Lung microvascular endothelial cell (primary cell): ENCODE measurements around the gene TPSB2. TPM values are rescaled to one million over a fixed set of nuclear protein-coding genes. Genes with fewer than 3 reads are reported as not detected.
"Not testable (repeated sequence)": the region's sequence is repeated elsewhere in the genome, so short reads cannot be mapped to it uniquely, and the experiment has no call there.

Experiments used
- DNase-seq, 2 donors: peaks; one replicate each; pipeline versions ENCODE4 v3.0.0 to v3.0.0-alpha.2; 2010; ENCODE audit warnings: low read depth in 2 of 2
- total RNA-seq: library from RNA; depleted of rRNA; stranded (reverse); fragments of >200 nt; gene quantifications from 2 replicates; pipeline ENCODE4 v1.2.1, GENCODE V29; 2014

TPSB2 gene
- total RNA-seq, 1 donor from 2014 or later: not detected

DNA sequence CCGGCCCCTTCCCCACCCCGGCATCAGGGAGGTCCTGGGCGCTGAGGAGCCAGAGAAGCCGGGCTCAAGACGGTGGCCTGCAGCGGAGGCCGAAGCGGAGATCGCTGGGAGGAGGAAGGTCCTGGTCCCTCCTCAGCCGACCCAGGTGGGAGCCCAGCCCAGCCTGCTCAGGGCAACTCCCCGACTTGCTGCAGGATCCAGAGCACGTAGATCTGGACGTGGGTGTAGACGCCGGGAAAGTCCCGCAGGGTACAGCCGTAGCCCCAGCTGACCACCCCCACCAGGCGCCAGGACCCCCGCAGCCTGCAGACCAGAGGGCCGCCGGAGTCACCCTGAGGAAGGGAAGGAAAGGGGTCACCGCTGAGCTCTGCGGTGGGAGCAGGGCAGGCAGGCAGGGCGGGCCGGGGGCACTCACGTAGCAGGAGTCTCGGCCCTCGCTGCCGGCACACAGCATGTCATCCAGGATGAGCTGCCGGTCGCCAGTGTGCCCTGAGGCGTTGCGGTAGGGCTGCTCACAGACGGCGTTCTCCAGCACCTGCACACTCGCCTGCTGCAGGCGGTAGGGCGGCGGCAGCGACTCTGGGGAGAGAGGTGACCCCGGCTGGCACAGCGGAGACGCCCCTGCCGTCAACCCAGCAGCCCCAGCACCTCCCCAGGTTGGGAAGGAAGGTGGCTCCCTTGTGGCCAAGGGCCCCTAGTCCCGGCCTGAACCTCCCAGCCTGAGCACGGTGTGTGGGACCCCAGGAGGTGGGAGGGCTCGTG, 31.3 kb upstream of the TPSB2 start:
- DNase-seq: no peak

DNA sequence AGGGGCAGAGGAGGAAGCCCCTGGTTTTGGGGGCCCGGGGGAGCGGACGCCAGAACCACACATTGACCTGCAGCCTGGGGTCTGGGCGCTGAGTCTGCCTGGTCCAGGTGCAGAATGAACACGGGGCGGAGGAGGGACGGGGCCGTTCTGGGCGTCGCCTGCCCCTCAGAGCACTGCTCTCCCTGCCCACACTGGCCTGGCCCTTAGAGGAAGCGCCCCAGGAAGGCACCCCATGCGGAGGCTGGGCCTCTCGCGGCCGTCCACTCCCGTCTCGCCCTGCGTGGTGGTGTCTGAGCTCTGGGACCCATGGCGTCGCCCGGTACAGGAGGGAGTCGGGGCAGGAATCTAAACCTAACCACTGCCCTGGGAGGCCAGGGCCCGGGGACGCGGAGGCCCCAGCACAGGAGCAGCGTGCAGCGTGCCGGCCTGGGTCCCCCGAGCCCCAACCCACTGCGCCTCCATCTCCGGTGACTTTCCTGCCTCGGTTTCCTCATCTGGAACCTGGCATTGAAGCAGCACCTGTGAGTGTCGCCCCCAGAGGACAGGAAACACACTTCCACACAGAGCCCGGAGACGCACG, 30.2 kb upstream of the TPSB2 start:
- DNase-seq: no peak

DNA sequence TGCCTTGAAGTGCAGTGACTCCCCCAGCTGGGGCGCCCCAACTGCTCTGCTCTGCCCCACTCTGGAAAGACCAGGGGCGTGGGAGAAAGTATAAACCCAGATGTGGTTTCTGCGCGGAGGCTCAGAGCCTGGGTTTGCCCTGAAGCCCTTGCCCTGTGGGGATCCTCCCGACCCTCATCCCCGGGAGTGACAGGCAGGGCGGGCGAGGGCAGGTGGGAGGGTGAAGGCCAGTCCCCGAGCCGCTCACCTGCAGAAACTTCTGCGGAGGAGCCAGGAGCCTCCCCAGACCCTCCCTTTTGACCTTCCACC, 29.7 kb upstream of the TPSB2 start:
- no peak for DNase-seq

DNA sequence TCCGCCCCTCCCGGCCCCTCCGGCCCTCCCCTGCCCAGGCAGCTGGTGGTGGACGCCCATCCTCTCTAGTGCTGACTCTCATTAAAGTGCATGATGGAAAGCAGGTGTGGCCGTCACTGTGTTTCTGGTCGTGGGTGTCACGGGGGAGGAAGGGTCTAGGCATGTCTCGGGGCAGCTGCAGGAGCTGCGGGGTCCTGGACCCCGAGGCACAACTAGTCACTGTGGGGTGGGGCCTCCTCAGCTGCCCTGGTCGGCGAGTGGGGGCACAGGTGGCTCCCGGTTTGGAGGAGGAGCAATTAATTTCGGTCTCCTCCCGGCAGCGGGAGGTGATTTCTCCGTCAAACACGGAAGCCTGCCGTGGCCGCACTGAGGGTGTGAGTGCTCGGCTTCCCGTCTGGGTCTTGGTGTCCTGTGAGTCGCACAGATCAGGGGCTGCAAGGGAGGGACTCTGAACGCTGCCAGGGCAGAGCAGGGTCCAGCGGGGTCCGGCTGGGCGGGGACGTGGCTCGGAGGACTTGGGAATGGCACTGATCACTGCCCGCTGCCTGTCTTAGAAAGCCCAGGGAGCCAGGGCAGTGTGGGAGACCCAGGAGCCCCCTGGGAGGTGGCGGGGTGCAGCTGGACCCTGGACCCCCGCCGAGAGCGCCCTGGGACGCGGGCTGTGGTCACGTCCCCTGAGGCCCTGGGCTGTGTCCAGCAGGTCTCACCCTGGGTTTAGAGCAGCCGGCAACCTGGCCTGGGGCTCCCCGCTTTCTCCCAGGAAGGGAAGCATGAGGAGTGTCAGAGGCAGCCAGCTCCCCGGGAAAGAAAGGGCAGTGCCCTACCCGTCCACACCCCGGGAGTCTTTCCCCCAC, 29.1 kb upstream of the TPSB2 start:
- no peak for DNase-seq

DNA sequence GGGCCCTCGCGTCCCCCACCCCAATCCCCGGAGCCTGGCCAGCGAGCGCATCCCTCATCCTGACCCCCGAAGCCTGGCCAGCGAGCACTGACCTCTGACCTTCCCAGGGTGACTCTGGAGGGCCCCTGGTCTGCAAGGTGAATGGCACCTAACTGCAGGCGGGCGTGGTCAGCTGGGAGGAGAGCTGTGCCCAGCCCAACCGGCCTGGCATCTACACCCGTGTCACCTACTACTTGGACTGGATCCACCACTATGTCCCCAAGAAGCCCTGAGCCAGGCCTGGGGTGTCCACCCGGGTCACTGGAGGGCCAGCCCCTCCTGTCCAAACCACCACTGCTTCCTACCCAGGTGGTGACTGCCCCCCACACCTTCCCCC, 28.2 kb upstream of the TPSB2 start:
- no peak for DNase-seq

DNA sequence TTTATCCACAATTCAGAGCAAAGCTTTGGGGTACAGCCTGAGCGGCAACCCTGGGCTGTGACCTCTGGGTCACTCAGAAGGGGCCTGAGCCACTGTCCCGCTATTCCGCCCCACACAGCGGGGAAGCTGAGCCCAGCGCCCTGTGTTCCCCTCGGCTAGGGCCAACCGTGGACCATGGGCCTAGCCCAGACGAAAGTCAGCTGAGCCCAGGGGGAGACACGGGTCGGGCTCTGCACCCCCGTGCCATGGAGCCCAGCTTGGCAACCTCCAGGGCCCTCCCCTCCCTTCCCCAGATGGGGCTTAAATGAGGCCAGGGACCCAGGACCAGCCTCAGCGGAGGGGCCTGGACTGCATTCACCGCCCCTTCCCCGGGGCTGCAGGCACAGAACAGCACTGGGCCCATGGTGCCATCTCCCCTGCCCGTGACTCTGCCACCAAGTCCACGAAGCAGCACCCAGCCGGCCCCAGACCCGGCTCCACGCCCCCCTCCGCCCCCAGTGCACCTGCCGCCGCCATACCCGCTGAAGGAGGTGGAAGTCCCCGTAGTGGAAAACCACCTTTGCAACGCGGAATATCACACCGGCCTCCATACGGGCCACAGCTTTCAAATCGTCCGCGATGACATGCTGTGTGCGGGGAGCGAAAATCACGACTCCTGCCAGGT, 27.7 kb upstream of the TPSB2 start:
- no peak for DNase-seq

DNA sequence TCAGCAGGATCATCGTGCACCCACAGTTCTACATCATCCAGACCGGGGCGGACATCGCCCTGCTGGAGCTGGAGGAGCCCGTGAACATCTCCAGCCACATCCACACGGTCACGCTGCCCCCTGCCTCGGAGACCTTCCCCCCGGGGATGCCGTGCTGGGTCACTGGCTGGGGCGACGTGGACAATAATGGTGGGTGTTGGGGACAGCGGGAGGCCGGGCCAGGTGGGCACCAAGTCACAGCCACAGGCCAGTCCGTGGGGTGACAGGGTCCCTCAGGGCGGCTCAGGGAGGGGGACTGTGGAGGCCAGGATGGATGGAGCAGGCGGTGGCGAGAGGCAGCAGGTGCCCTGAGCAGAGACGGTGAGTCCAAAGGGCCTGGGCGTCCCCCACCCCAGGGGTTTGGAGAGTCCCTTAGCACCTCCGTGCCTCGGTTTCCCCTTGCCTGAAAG, 26.9 kb upstream of the TPSB2 start:
- DNase-seq: no peak

DNA sequence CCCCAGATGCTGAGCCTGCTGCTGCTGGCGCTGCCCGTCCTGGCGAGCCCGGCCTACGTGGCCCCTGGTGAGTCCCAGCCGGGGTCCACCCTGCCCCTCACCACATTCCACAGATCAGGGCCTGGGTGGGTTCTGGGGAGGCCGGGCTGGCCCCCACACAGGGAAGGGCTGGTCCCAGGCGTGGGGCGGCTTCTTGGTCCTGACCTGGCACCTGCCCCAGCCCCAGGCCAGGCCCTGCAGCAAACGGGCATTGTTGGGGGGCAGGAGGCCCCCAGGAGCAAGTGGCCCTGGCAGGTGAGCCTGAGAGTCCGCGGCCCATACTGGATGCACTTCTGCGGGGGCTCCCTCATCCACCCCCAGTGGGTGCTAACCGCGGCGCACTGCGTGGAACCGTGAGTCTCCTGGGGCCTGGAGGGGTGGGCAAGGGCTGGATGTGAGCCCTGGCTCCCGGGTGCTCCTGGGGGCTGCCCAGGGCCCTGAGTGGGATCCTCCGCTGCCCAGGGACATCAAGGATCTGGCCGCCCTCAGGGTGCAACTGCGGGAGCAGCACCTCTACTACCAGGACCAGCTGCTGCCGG, 26.4 kb upstream of the TPSB2 start:
- not testable (repeated sequence) for DNase-seq

DNA sequence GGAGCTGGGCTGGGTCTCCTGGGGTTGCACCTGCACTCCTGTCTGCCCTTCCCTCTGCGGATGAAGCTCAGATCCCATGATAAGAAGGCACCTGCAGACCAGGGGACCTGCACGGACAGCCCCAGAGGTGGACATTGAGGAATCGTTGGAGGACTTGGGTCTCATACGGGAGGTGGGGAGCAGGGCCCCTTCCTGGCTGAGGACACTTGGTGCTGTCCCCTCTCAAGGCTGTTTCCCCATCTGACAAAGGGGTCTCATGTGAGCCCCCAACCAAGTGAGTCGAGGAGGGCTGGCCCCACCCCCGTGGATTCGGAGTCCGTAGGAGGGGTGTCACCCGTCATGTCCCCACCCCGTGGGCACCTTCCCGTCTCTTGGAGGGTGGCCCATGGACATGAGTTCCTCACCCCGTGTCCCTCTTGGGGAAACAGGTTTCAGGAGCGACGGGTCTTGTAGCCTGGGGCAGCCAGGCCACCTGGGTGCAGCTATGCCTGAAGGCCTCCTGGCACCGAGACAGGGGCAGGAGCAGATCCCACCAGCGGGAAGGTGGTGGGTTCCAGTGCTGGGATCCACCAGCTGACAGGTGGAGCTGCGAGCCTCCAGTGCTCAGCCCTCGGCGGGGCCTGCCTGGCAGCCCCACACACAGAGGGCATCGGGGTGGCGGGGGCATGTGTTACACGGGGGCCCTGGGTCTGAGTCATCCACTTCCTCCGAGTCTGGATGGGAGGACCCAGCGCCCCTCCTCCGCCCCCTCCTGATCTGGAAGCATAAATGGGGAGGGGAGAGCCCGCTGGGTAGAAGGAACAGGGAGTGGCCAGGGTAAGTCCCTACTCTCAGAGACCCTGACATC, 25.5 kb upstream of the TPSB2 start, which contains the start of gene TPSD1:
Gene TPSD1 (plus strand): TSS at position 794 of the 847 bp plus-strand sequence. CDS start 212 bp downstream, outside the sequence.
- not testable (repeated sequence) for DNase-seq

DNA sequence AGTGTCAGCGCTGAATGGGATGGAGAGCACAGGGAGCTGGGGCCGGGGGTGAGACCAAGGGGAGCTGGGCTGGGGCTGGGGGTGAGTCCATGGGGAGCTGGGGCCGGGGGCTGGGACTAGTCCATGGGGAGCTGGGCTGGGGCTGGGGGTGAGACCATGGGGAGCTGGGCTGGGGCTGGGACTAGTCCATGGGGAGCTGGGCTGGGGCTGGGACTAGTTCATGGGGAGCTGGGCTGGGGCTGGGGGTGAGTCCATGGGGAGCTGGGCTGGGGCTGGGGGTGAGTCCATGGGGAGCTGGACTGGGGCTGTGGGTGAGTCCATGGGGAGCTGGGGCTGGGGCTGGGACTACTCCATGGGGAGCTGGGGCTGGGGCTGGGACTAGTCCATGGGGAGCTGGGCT, 24.8 kb upstream of the TPSB2 start:
- not testable (repeated sequence) for DNase-seq

DNA sequence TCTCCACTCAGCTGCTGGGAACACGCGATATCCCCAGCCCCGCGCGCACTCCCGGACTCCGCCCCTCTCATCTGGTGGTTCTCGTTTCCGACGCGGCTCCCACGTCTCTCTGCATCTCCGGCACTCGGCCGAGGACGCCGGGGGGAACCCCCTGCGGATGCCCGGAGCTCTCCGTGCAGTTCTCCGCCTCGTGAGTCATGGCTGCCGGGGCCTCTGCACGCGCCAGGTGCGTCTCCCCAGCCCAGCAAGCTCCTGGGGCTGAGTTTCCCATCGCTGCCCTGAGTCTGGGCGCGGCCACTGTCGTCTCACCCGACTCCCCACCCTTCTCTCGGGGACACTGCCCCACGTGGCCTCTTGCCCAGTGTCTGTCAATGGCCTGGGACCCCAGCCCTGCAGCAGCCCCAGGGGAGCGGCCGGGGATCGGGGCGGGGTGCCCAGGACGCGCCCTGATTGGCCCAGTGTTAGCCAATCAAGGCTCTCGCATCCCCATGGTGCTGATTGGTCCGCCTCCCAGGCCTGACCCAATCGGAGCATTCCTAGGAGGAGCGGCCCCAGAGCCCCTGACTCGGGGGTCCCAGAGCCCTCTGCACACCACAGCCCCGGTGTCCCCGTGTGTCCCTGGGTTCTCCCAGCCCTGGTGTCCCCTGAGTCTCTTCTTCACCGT, 23.8 kb upstream of the TPSB2 start:
- not testable (repeated sequence) for DNase-seq

DNA sequence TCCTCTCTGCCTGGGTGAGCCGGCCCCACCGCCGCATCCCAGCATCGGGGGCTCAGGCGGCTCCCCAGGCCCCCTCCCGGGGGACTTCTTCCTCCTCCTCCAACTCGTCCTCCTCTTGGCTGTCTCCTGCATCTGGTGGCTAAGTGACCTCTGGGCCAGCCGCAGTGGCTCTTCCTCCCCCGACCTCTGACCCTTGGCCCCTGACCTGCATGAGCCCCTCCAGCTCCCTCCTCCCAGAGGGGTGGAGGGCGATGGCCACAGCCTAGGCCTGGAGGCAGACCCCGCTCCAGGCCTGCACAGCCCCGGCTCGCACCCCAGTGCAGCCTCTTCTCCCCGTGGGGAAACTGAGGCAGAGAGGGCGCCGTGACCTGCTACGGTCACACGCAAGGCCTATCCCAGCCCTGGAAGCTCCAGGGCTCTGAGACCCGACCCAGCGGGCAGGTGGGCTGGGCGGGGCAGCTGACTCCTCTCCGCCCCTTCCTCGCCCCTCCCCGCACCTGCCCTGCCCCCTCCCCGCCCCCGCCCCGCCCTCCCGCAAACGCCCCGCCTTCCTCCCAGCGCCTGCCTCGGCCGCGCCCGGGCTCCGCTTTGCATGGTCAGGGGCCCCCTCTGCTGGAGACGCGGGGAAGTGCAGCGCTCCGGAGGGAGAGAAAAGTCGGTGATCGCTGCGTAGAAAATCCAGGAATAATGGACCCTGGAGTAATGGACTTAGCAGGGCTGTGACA, 19.2 kb upstream of the TPSB2 start:
- DNase-seq: not testable (repeated sequence)

DNA sequence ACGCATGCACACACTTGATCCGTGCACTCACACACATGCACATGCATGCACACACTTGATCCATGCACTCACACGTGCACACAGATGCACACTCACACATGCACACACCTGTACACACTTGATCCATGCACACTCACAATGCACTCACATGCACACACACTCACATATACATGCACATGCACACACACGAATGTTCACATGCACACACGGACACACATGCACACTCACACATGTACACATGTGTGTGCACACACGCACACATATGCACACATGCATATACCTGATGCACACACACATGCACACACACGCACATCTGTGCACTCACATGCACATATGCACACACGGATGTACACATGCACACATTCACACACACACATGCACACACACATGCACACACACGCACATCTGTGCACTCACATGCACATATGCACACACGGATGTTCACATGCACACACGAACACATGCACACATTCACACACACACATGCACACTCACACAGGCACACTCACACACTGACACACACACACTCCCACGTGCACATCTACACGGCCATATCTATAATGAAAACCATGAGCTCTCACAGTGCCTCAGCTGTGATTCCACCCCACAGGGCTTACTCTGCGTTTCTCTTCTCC, 18.0 kb upstream of the TPSB2 start:
- not testable (repeated sequence) for DNase-seq

DNA sequence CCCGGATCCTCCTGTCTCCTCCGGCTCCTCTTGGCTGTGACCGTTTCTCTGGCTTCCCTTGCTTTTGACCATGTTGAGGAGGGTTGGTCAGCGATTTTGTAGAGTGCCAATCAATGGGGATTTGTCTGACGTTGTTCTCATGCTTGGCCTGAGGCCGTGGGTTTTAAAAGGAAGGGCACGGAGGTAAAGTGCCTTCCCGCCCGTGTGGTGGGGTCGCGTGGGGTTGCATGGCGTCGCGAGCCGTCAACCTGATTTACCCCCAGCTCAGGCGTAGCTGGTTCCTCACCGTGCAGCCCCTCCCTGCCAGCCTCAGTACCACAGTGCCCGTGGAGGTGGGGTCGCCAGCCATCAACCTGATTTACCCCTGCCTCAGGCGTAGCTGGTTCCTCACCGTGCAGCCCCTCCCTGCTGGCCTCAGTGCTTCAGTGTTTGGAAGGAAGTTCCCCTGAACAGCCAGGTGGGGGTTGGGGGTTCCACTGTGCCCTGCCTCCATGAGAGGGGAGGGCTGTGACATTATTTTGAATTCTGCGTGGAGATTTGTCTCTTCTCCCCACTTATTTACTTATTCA, 15.6 kb upstream of the TPSB2 start:
- DNase-seq: no peak

DNA sequence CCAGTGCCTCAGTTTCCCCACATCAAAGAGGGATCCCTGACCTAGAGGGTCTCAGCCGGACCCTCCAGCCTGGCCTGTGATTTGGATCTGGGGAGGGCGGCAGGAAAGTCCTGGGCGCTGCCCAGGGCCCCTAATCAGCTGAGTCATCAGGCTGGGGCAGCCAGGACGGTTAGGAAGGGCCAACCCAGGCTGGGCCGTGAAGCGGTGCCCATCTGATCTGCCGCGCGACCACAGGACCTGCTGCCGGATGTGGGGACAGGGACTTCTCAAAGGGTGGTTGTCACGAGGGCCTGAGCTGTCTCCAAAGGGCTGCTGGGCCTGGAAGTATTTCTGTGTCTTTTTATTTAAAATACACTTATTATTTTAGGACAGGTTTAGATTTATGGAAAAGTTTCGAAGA, 14.9 kb upstream of the TPSB2 start:
- no peak for DNase-seq

DNA sequence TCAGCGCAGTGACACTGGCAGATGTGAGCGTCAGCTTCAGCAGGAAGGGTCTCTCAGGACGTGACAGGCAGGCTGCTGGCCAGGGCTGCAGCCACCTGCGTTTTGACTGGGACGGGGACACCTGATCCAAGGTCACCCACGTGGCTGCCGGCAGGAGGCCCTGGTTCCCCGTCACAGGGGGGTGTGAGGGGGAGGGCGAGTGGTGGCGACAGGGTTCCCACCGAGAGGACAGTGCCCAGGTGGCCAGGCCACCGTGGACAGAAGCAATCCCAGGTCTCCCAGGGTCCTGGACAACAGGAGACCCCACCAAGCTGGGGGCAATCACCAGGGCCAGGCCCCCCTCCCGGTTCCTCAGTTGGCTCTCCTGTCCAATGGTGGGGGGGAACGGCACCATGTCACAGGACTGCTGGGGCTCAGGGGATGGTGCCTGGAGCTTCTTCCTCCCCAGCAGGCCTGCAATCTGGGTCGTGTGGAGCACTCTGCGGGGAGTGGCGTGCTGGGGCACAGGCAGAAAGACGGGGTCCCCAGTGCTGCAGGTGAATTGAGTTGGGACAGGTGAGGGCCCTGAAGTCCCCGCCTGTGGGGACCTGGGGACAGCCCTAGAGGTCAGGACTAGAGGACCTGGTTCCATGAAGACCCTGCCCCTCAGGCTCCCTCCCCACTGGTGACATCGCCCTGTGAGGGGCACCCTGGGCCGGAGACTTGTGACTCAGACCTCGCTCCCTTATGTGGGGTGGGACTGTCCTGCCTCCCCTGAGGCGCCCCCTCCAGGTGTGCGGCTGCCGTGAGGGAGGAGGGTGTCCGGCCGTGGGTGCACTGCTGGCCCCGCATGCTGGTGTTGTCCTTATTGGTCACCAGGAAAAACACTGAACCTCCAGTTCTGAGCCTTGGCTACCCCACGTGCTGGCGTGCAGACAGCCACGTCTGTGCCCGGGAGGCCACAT, 14.2 kb upstream of the TPSB2 start:
- DNase-seq: not testable (repeated sequence)

DNA sequence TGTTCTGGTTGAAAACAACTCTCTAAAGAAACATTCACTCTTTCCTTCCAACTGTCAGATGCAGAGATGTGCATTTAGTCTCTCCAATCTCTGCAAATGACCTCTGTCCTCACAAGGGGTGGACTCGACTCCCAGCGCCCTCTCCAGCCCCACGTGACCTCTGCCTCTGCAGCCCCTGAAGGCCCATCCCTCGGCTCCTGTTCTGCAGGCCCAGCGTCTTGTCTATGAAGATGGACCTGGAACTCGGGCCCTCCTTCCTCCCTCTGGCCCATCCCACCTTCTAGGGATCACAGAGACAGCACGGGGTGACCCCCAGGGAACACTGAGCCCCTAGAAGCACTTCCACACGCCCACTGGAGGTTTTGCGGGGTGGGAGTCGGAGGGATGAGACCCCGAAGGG, 13.4 kb upstream of the TPSB2 start:
- not testable (repeated sequence) for DNase-seq
